NCI-H2196 (cell line): ENCODE results near the gene PSD2.
A peak's percentile ranks its signal among the peaks of the same experiment; 100 is the strongest.

ENCODE experiments used
- DNase-seq: peaks from one replicate; lab custom pipeline; 2025; ENCODE audit not compliant: unreplicated experiment; lab: John Stamatoyannopoulos, UW

PSD2 gene

GRCh38 chr5:139835656-139836055 is 40.0 kb downstream of the PSD2 start:
- DNase-seq = no peak

- DNase-seq = no peak
Observed at GRCh38 chr5:139836469-139837208, 41.0 kb downstream of the PSD2 start.

- no peak for DNase-seq
Observed at GRCh38 chr5:139837711-139838380, 42.2 kb downstream of the PSD2 start.

- DNase-seq = no peak
Observed at GRCh38 chr5:139838381-139839197, 43.0 kb downstream of the PSD2 start.

- no peak for DNase-seq
Observed at GRCh38 chr5:139839232-139839815, 43.7 kb downstream of the PSD2 start.

- no peak for DNase-seq
Observed at GRCh38 chr5:139839918-139840317, 44.3 kb downstream of the PSD2 start.

GRCh38 chr5:139841549-139841948 is 45.9 kb downstream of the PSD2 start:
- DNase-seq = no peak

- DNase-seq = no peak
Observed at GRCh38 chr5:139842321-139842720, 46.7 kb downstream of the PSD2 start.

- DNase-seq = no peak
Observed at GRCh38 chr5:139843991-139844390, 48.4 kb downstream of the PSD2 start.

- DNase-seq = peak; percentile 50
Observed at GRCh38 chr5:139844472-139845145, 49.0 kb downstream of the PSD2 start.

- no peak for DNase-seq
Observed at GRCh38 chr5:139845846-139846681, 50.5 kb downstream of the PSD2 start.

- no peak for DNase-seq
Observed at GRCh38 chr5:139847091-139847490, 51.5 kb downstream of the PSD2 start.

GRCh38 chr5:139847790-139848507 is 52.3 kb downstream of the PSD2 start:
- DNase-seq = peak; percentile 80

GRCh38 chr5:139848508-139849100 is 53.0 kb downstream of the PSD2 start:
- DNase-seq = no peak

- DNase-seq = no peak
Observed at GRCh38 chr5:139849501-139849900, 53.9 kb downstream of the PSD2 start.

- DNase-seq = peak; percentile 83
Observed at GRCh38 chr5:139849942-139850341, 54.3 kb downstream of the PSD2 start.

GRCh38 chr5:139850423-139851016 is 54.9 kb downstream of the PSD2 start:
- DNase-seq = no peak

- no peak for DNase-seq
Observed at GRCh38 chr5:139851558-139851957, 56.0 kb downstream of the PSD2 start.

GRCh38 chr5:139852696-139853095 is 57.1 kb downstream of the PSD2 start:
- DNase-seq = no peak
